ENCODE data around the gene NOL3. TPM values are rescaled to one million over a fixed set of nuclear protein-coding genes. Genes with fewer than 3 reads are reported as not detected.

Gene NOL3
- total and polyA plus RNA-seq, 2 donors: 2.3 to 28.2 TPM

GRCh38 chr16:67196881-67197280 lies 26.5 kb downstream of the NOL3 start:
- no peak for DNase-seq (ENCODE audit: low read depth in 6 of 9, low spot score in 9 of 9)
- H3K4me3 ChIP-seq (ENCODE audit: low read length in 2 of 2): no peak overlapping the region
- peaks cover 13 to 15% of the 10 kb centered on the region in 2 donors for H3K4me1 ChIP-seq (ENCODE audit: control insufficient read depth in 2 of 2, insufficient read depth in 2 of 2, low read length in 2 of 2)
- peaks cover 68 to 75% of the 10 kb centered on the region in 2 donors for H3K36me3 ChIP-seq (ENCODE audit: control insufficient read depth in 2 of 2, insufficient read depth in 2 of 2, low read length in 1 of 2)
- H3K27ac ChIP-seq (ENCODE audit: low read depth in 1 of 2, low read length in 1 of 2): no peak overlapping the region
- H3K9me3 ChIP-seq (ENCODE audit: control insufficient read depth in 2 of 2, insufficient read depth in 1 of 2, low read length in 1 of 2): no peaks in the 10 kb centered on the region
- WGBS: 98% methylated on average over 1 of the region's 1 CpG
- H3K27me3 ChIP-seq (ENCODE audit: control insufficient read depth in 2 of 2, insufficient read depth in 1 of 2, low read length in 1 of 2): no peaks in the 10 kb centered on the region

GRCh38 chr16:67197704-67198103 lies 27.4 kb downstream of the NOL3 start:
- H3K4me3 ChIP-seq (ENCODE audit: low read length in 2 of 2): no peak overlapping the region
- 90% methylated on average over 6 of the region's 6 CpGs for WGBS
- H3K27me3 ChIP-seq (ENCODE audit: control insufficient read depth in 2 of 2, insufficient read depth in 1 of 2, low read length in 1 of 2): no peaks in the 10 kb centered on the region
- H3K4me1 ChIP-seq (ENCODE audit: control insufficient read depth in 2 of 2, insufficient read depth in 2 of 2, low read length in 2 of 2): peaks cover 9 to 11% of the 10 kb centered on the region in 2 donors
- peaks cover 76 to 83% of the 10 kb centered on the region in 2 donors for H3K36me3 ChIP-seq (ENCODE audit: control insufficient read depth in 2 of 2, insufficient read depth in 2 of 2, low read length in 1 of 2)
- H3K9me3 ChIP-seq (ENCODE audit: control insufficient read depth in 2 of 2, insufficient read depth in 1 of 2, low read length in 1 of 2): no peaks in the 10 kb centered on the region
- no peak overlapping the region for H3K27ac ChIP-seq (ENCODE audit: low read depth in 1 of 2, low read length in 1 of 2)
- DNase-seq (ENCODE audit: low read depth in 6 of 9, low spot score in 9 of 9): no peak

GRCh38 chr16:67198238-67198734 lies 27.9 kb downstream of the NOL3 start:
- DNase-seq (ENCODE audit: low read depth in 6 of 9, low spot score in 9 of 9): no peak
- 89% methylated on average over 12 of the region's 12 CpGs for WGBS
- Histone ChIP-seq H3K4me1 (ENCODE audit: control insufficient read depth in 2 of 2, insufficient read depth in 2 of 2, low read length in 2 of 2) (peaks cover 3 to 6% of the 10 kb centered on the region in 2 donors), H3K4me3 (ENCODE audit: low read length in 2 of 2) (no peak overlapping the region), H3K27ac (ENCODE audit: low read depth in 1 of 2, low read length in 1 of 2) (no peak overlapping the region), H3K27me3 (ENCODE audit: control insufficient read depth in 2 of 2, insufficient read depth in 1 of 2, low read length in 1 of 2) (no peaks in the 10 kb centered on the region), H3K9me3 (ENCODE audit: control insufficient read depth in 2 of 2, insufficient read depth in 1 of 2, low read length in 1 of 2) (no peaks in the 10 kb centered on the region), H3K36me3 (ENCODE audit: control insufficient read depth in 2 of 2, insufficient read depth in 2 of 2, low read length in 1 of 2) (peaks cover 77 to 89% of the 10 kb centered on the region in 2 donors)

DNA sequence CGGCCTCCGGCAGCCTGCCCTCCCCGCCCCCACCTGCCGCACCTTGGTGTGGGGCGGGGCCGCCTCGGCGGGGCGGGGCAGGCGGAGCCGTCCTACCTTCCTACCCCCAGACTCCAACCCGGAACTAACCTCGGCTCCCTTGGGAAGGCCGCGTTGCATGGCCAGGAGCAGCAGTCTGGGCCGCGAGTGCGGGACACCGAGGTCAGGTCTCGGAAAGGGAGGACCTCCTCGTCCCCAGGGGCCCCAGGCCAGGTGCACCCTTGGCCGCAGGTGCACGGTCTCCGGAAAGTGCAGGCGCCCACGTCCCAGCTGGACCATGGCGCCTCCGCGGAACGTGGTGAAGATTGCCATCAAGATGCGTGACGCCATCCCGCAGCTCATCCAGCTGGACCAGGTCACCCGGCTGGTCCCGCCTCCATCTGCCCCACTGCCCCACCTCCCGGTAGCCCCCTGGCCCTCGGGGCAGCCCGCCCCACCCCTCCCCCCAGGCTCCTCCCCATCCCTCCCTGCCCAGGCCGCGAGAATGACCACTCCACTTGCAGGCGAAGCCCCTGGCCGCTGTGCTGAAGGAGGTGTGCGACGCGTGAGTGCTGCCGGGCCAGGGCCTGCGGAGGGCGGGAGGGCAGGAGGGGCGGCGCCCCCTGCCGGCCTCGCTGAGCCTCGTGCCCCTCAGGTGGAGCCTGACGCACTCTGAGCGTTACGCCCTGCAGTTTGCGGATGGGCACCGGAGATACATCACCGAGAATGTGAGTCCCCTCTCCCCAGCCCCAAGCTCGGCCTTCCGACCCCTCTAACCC lies 28.9 kb downstream of the NOL3 start, which contains the start of gene ELMO3:
ELMO3 (plus strand) TSS at position 121 of the 797 bp plus-strand sequence; CDS start at position 317, 196 bp downstream.
- no peaks in the 10 kb centered on the region for H3K4me1 ChIP-seq (ENCODE audit: control insufficient read depth in 2 of 2, insufficient read depth in 2 of 2, low read length in 2 of 2)
- peak within 1 kb of the TSS in 1 of 2 donors; percentile 12 for H3K4me3 ChIP-seq (ENCODE audit: low read length in 2 of 2)
- peaks cover 73 to 97% of the 10 kb centered on the region in 2 donors for H3K36me3 ChIP-seq (ENCODE audit: control insufficient read depth in 2 of 2, insufficient read depth in 2 of 2, low read length in 1 of 2)
- no peaks in the 10 kb centered on the region for H3K9me3 ChIP-seq (ENCODE audit: control insufficient read depth in 2 of 2, insufficient read depth in 1 of 2, low read length in 1 of 2)
- 93% methylated on average over 61 of the region's 61 CpGs for WGBS
- DNase-seq (ENCODE audit: low read depth in 6 of 9, low spot score in 9 of 9): no peak
- H3K27me3 ChIP-seq (ENCODE audit: control insufficient read depth in 2 of 2, insufficient read depth in 1 of 2, low read length in 1 of 2): no peaks in the 10 kb centered on the region
- no peak within 1 kb of the TSS for H3K27ac ChIP-seq (ENCODE audit: low read depth in 1 of 2, low read length in 1 of 2)

DNA sequence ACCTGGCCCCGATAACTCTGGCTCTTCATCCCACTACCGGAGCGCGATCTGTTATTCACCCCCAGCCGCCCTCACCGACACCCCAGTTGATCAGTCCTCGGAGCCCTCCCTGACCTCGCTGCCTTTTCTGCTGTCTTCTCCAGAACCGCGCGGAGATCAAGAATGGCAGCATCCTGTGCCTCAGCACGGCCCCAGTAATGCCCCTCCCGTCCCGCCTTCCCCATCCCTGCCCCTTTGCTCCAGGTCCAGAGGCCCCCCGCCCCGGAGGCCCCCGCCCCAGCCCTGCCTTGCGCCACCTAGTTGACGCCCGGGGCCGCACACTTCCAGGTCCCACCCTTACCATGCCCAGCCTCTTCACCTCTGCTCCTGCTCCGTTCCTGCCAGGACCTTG lies 29.5 kb downstream of the NOL3 start:
- no peaks in the 10 kb centered on the region for H3K9me3 ChIP-seq (ENCODE audit: control insufficient read depth in 2 of 2, insufficient read depth in 1 of 2, low read length in 1 of 2)
- H3K27me3 ChIP-seq (ENCODE audit: control insufficient read depth in 2 of 2, insufficient read depth in 1 of 2, low read length in 1 of 2): no peaks in the 10 kb centered on the region
- H3K27ac ChIP-seq (ENCODE audit: low read depth in 1 of 2, low read length in 1 of 2): no peak overlapping the region
- no peaks in the 10 kb centered on the region for H3K4me1 ChIP-seq (ENCODE audit: control insufficient read depth in 2 of 2, insufficient read depth in 2 of 2, low read length in 2 of 2)
- H3K36me3 ChIP-seq (ENCODE audit: control insufficient read depth in 2 of 2, insufficient read depth in 2 of 2, low read length in 1 of 2): peaks cover 68 to 94% of the 10 kb centered on the region in 2 donors
- WGBS: 84% methylated on average over 22 of the region's 22 CpGs
- H3K4me3 ChIP-seq (ENCODE audit: low read length in 2 of 2): no peak overlapping the region
- no peak for DNase-seq (ENCODE audit: low read depth in 6 of 9, low spot score in 9 of 9)

GRCh38 chr16:67200491-67200890 lies 30.2 kb downstream of the NOL3 start:
- no peaks in the 10 kb centered on the region for H3K4me1 ChIP-seq (ENCODE audit: control insufficient read depth in 2 of 2, insufficient read depth in 2 of 2, low read length in 2 of 2)
- no peak for DNase-seq (ENCODE audit: low read depth in 6 of 9, low spot score in 9 of 9)
- H3K4me3 ChIP-seq (ENCODE audit: low read length in 2 of 2): no peak overlapping the region
- H3K27ac ChIP-seq (ENCODE audit: low read depth in 1 of 2, low read length in 1 of 2): no peak overlapping the region
- 98% methylated on average over 8 of the region's 8 CpGs for WGBS
- peaks cover 61 to 87% of the 10 kb centered on the region in 2 donors for H3K36me3 ChIP-seq (ENCODE audit: control insufficient read depth in 2 of 2, insufficient read depth in 2 of 2, low read length in 1 of 2)
- H3K9me3 ChIP-seq (ENCODE audit: control insufficient read depth in 2 of 2, insufficient read depth in 1 of 2, low read length in 1 of 2): no peaks in the 10 kb centered on the region
- H3K27me3 ChIP-seq (ENCODE audit: control insufficient read depth in 2 of 2, insufficient read depth in 1 of 2, low read length in 1 of 2): no peaks in the 10 kb centered on the region

- Histone ChIP-seq H3K9me3 (ENCODE audit: control insufficient read depth in 2 of 2, insufficient read depth in 1 of 2, low read length in 1 of 2) (no peaks in the 10 kb centered on the region), H3K4me3 (ENCODE audit: low read length in 2 of 2) (no peak overlapping the region), H3K36me3 (ENCODE audit: control insufficient read depth in 2 of 2, insufficient read depth in 2 of 2, low read length in 1 of 2) (peaks cover 56 to 77% of the 10 kb centered on the region in 2 donors), H3K27me3 (ENCODE audit: control insufficient read depth in 2 of 2, insufficient read depth in 1 of 2, low read length in 1 of 2) (no peaks in the 10 kb centered on the region), H3K4me1 (ENCODE audit: control insufficient read depth in 2 of 2, insufficient read depth in 2 of 2, low read length in 2 of 2) (no peaks in the 10 kb centered on the region), H3K27ac (ENCODE audit: low read depth in 1 of 2, low read length in 1 of 2) (no peak overlapping the region)
- no peak for DNase-seq (ENCODE audit: low read depth in 6 of 9, low spot score in 9 of 9)
- WGBS: 98% methylated on average over 40 of the region's 40 CpGs
These were observed 31.3 kb downstream of the NOL3 start for GRCh38 chr16:67201411-67202345.

GRCh38 chr16:67202426-67202825 lies 32.1 kb downstream of the NOL3 start:
- 98% methylated on average over 12 of the region's 12 CpGs for WGBS
- Histone ChIP-seq H3K27me3 (ENCODE audit: control insufficient read depth in 2 of 2, insufficient read depth in 1 of 2, low read length in 1 of 2) (no peaks in the 10 kb centered on the region), H3K36me3 (ENCODE audit: control insufficient read depth in 2 of 2, insufficient read depth in 2 of 2, low read length in 1 of 2) (peaks cover 48 to 69% of the 10 kb centered on the region in 2 donors), H3K4me1 (ENCODE audit: control insufficient read depth in 2 of 2, insufficient read depth in 2 of 2, low read length in 2 of 2) (no peaks in the 10 kb centered on the region), H3K4me3 (ENCODE audit: low read length in 2 of 2) (no peak overlapping the region), H3K27ac (ENCODE audit: low read depth in 1 of 2, low read length in 1 of 2) (no peak overlapping the region), H3K9me3 (ENCODE audit: control insufficient read depth in 2 of 2, insufficient read depth in 1 of 2, low read length in 1 of 2) (no peaks in the 10 kb centered on the region)
- no peak for DNase-seq (ENCODE audit: low read depth in 6 of 9, low spot score in 9 of 9)
